A673 (cell line): Measurements from ENCODE around the gene PACS1.

ENCODE experiments used
- EZH2 ChIP-seq: fragments of 200-600 bp; sonication (generic); IDR thresholded peaks from 2 replicates; pipeline ENCODE4 v1.6.1; 2017; ENCODE audit warnings: borderline replicate concordance, low read depth, mild to moderate bottlenecking, mixed read lengths, antibody characterized with exemption, low read length; ENCODE audit not compliant: poor library complexity, severe bottlenecking
- TF ChIP-seq, protein P1 (sequence below): fragments of 300-800, 200-600 bp; sonication (generic); conservative IDR thresholded peaks from 2 replicates; pipeline ENCODE4 v1.5.1; 2017; ENCODE audit warnings: low read depth, mild to moderate bottlenecking, antibody characterized with exemption, low read length, moderate library complexity, mixed read lengths

DNA sequence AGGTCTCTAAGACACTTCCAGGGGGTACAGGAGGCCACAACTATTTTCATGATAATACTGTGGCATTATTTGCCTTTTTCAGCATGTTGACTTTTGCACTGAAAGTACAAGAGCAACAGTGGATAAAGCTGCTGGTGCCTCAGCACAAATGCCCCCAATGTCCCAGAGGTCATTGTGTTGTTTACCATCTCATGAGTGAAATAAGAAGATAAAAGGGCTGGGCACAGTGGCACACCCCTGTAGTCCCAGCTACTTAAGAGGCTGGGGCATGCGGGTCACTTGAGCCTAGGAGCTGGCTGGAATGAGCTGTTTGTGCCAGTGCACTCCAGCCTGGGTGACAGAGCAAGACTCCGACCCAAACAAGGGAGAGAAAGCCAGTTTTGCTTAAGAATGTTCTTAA lies 125.8 kb downstream of the PACS1 start:
- TF ChIP-seq, protein P1, sequence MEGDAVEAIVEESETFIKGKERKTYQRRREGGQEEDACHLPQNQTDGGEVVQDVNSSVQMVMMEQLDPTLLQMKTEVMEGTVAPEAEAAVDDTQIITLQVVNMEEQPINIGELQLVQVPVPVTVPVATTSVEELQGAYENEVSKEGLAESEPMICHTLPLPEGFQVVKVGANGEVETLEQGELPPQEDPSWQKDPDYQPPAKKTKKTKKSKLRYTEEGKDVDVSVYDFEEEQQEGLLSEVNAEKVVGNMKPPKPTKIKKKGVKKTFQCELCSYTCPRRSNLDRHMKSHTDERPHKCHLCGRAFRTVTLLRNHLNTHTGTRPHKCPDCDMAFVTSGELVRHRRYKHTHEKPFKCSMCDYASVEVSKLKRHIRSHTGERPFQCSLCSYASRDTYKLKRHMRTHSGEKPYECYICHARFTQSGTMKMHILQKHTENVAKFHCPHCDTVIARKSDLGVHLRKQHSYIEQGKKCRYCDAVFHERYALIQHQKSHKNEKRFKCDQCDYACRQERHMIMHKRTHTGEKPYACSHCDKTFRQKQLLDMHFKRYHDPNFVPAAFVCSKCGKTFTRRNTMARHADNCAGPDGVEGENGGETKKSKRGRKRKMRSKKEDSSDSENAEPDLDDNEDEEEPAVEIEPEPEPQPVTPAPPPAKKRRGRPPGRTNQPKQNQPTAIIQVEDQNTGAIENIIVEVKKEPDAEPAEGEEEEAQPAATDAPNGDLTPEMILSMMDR, result no peak
- no peak for TF ChIP-seq EZH2
